Activated naive CD8-positive, alpha-beta T cell treated with anti-CD3 and anti-CD28 coated beads, Interleukin-2, amount 10 ng/mL, durations not matched to agents 7 days and 5 days (primary cell): ENCODE data around the gene C1QL3. TPM values are rescaled to one million over a fixed set of nuclear protein-coding genes. Genes with fewer than 3 reads are reported as not detected.
A peak's percentile ranks its signal among the peaks of the same experiment; 100 is the strongest.

Source experiments
- ATAC-seq: fragments of 150-1000 bp; cut with Tn5 transposase; one replicate; pipeline ENCODE4 v1.10.0; 2021; ENCODE audit warnings: low read depth, moderate library complexity
- POLR2A ChIA-PET: fragments of 350-600 bp; sonication (Branson Sonifier 250); formaldehyde crosslinking; loops from one replicate; lab custom pipeline; 2021; ENCODE audit warnings: antibody characterized with exemption; lab: Charles Lee
- DNase-seq: peaks from one replicate; pipeline ENCODE4 v3.0.0; 2021
- H3K27ac Mint-ChIP-seq: one replicate; pipeline ENCODE4 v1.8.0; 2022; ENCODE audit warnings: mild to moderate bottlenecking, mixed read lengths
- H3K27me3 Mint-ChIP-seq: one replicate; pipeline ENCODE4 v1.8.0; 2022; ENCODE audit warnings: mild to moderate bottlenecking, moderate library complexity, mixed read lengths
- H3K36me3 Mint-ChIP-seq: one replicate; pipeline ENCODE4 v1.8.0; 2021; ENCODE audit warnings: mild to moderate bottlenecking, mixed read lengths
- H3K4me1 Mint-ChIP-seq: one replicate; pipeline ENCODE4 v1.8.0; 2021; ENCODE audit warnings: mixed read lengths
- H3K4me3 Mint-ChIP-seq: one replicate; pipeline ENCODE4 v1.8.0; 2022; ENCODE audit warnings: mild to moderate bottlenecking, moderate library complexity, mixed read lengths
- H3K9me3 Mint-ChIP-seq: one replicate; pipeline ENCODE4 v1.8.0; 2021; ENCODE audit warnings: mixed read lengths
- total RNA-seq, 2 experiments: library from RNA; stranded (reverse); gene quantifications; one replicate each; pipeline ENCODE4 v1.2.3, GENCODE V29; 2021

Gene C1QL3
- not detected for total RNA-seq

DNA sequence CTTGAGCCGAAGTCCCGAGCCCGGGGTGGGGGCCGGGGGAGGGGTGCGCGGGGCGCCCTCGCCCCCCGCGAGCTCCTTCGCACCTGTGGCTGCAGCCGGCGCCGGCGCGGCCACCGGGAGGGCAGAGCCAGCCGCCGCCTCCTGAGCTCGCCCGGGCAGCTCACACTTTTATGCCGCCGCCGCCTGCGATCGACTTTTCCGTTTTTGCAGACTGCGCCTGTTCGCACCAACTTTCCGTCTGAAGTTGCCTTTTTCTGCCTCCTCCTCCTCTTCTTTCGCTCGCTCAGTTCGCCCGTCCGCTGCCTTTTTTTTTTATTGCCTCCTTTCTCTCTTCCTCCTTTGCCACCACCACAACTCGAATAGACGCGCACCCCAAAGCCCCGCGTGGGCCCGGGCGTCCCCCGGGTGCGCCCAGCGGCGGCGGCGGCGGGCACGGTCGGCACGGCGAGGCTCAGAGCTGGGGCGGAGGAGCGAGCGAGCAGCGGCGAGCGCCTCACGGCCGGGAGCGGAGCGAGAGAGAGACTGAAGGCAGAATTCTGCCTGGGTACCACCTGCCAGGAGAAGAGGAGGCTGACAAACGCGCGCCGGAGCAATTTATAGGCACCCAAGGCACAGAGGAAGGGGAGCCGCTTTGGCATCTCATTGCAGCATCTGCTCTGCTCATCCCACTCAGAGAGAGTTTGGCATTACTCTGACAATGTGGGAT lies at the start of gene C1QL3:
TSS of gene C1QL3 (minus strand) at position 569 of the 706 bp plus-strand sequence. CDS start 814 bp downstream, outside the sequence.
- DNase-seq, result peak; percentile 53
- peak within 1 kb of the TSS; percentile 89 for H3K4me3 Mint-ChIP-seq
- H3K27me3 Mint-ChIP-seq, result peaks cover 26% of the 10 kb centered on the region
- peaks cover 10% of the 10 kb centered on the region for H3K4me1 Mint-ChIP-seq
- no peaks in the 10 kb centered on the region for H3K36me3 Mint-ChIP-seq
- peak; percentile 64 for ATAC-seq
- peak within 1 kb of the TSS; percentile 34 for H3K27ac Mint-ChIP-seq
- no peaks in the 10 kb centered on the region for H3K9me3 Mint-ChIP-seq
- POLR2A ChIA-PET, result no interaction called here

DNA sequence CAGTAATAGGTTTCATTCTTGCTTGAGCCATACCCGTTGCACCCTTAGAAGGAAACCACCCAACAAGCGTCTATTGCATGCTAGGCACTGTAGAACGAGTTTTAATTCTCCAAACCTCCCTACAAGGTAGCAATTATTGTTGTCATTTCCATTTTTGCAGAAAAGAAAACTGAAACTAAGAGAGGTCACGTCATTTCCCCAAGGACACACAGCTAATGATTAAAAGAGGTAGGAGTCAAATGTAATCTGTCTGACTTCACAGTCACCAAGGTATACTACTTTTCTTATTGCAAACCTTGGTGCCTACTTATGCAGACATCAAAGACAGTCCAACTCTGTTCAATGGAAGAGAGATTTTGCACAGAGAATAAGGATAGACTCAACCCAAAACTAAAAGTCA lies 49.1 kb upstream of the C1QL3 start:
- H3K4me3 Mint-ChIP-seq, result no peak overlapping the region
- H3K36me3 Mint-ChIP-seq, result no peaks in the 10 kb centered on the region
- H3K9me3 Mint-ChIP-seq, result peaks cover 1% of the 10 kb centered on the region
- H3K27me3 Mint-ChIP-seq, result peaks cover 5% of the 10 kb centered on the region
- no peak overlapping the region for H3K27ac Mint-ChIP-seq
- peaks cover 6% of the 10 kb centered on the region for H3K4me1 Mint-ChIP-seq
- POLR2A ChIA-PET, result no interaction called here
- DNase-seq (no peak), ATAC-seq (no peak)

DNA sequence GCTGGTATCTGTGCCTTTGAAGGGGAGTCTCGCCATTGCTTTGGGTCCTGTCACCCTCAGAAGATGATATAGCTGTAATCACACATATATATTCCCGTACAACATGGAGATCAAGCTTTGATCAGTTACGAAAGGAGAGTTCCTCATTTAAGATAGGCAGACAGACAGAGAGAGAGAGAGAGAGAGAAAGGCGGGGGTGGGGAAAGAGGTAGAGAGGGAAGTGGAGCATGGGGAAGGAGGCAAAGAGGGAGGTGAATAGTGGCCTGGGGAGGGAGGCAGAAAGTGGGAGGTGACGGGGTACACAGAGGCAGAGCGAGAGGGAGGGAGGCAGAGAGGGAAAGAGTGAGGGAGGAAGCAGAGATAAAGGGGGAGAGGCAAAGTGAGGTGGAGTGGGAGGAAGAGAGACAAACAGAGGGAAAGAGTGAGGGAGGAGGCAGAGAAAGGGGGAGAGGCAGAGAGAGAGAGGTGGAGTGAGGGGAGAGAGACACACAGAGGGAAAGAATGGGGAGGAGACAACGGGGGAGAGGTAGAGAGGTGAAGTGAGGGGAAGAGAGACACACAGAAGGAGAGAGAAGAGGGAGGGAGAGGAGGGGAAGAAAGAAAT lies 44.6 kb upstream of the C1QL3 start:
- Mint-ChIP-seq H3K27ac (no peak overlapping the region), H3K9me3 (peaks cover 2% of the 10 kb centered on the region), H3K4me3 (no peak overlapping the region), H3K27me3 (no peaks in the 10 kb centered on the region), H3K36me3 (no peaks in the 10 kb centered on the region), H3K4me1 (peaks cover 6% of the 10 kb centered on the region)
- no peak for ATAC-seq
- POLR2A ChIA-PET, result no interaction called here
- DNase-seq, result no peak

DNA sequence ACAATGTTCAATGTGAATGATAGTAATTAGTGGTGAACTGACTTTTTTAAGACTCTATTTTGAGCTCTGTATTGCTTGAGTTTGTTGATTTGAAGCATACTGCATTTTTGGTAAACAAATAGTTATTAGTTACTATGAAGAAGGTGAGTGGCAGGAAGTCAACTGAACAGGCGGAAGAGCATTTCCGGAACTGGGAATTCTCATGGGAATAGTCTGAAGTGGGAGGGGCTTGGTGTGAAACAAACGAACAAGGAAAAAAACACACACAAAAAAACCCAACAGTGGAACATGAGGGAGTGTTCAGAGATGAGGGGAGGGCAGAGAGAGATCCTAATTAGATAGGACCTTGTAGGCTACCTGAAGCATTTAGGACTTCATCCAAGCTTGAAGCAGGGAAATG lies 43.9 kb upstream of the C1QL3 start:
- H3K27me3 Mint-ChIP-seq, result no peaks in the 10 kb centered on the region
- DNase-seq (no peak), ATAC-seq (no peak)
- POLR2A ChIA-PET, result no interaction called here
- H3K4me1 Mint-ChIP-seq, result peaks cover 5% of the 10 kb centered on the region
- H3K36me3 Mint-ChIP-seq, result no peaks in the 10 kb centered on the region
- no peak overlapping the region for H3K27ac Mint-ChIP-seq
- H3K9me3 Mint-ChIP-seq, result peaks cover 2% of the 10 kb centered on the region
- H3K4me3 Mint-ChIP-seq, result no peak overlapping the region

DNA sequence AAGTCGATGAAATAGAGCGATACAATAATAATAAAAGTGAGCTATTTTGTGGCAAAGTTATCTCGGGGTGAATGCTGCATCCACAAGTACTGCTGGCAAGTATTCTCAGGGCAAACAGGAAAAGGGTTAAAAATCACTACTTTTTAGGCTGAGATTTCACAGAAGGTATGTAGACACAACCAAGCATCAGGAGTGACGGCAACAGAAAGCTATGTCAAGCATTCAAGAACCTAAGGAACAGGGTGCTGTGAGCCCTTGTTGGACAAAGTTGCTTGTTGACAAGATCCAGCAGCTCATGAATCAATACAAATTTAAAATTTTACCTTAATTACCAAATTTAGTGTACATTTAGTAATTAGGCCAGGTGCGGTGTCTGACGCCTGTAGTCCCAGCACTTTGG lies 41.2 kb upstream of the C1QL3 start:
- POLR2A ChIA-PET, result no interaction called here
- H3K4me1 Mint-ChIP-seq, result peaks cover 3% of the 10 kb centered on the region
- no peaks in the 10 kb centered on the region for H3K27me3 Mint-ChIP-seq
- H3K9me3 Mint-ChIP-seq, result peaks cover 4% of the 10 kb centered on the region
- H3K36me3 Mint-ChIP-seq, result no peaks in the 10 kb centered on the region
- H3K27ac Mint-ChIP-seq, result no peak overlapping the region
- ATAC-seq (no peak), DNase-seq (no peak)
- no peak overlapping the region for H3K4me3 Mint-ChIP-seq

DNA sequence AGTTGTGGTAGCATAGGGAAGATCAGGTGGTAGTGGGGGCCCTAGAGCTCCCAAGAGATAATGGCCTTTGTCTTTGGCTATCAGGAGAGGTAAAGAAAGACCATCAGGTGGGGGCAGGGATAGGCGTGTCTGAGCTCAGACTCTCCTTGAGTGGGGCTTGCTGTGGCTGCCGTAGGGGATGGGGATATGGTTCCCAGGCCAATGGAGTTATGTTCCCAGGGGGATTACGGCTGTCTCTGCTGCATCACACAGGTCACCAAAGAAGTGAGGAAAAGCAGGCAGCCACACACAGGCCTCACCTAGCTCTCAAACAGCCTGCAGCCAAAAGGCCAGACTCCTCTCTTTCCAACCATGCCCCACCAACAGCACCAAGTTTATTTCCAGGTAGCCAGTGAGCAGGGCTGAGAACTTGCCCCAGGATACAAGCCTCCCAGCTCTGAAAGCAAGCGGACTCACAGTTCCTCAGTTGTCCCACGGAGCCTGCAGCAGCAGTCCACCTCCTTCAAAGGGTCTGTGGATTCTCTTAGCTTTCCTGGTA lies 37.6 kb upstream of the C1QL3 start:
- DNase-seq (no peak), ATAC-seq (no peak)
- POLR2A ChIA-PET, result no interaction called here
- Mint-ChIP-seq H3K36me3 (no peaks in the 10 kb centered on the region), H3K9me3 (peaks cover 4% of the 10 kb centered on the region), H3K27ac (no peak overlapping the region), H3K27me3 (peaks cover 2% of the 10 kb centered on the region), H3K4me3 (no peak overlapping the region), H3K4me1 (no peaks in the 10 kb centered on the region)

DNA sequence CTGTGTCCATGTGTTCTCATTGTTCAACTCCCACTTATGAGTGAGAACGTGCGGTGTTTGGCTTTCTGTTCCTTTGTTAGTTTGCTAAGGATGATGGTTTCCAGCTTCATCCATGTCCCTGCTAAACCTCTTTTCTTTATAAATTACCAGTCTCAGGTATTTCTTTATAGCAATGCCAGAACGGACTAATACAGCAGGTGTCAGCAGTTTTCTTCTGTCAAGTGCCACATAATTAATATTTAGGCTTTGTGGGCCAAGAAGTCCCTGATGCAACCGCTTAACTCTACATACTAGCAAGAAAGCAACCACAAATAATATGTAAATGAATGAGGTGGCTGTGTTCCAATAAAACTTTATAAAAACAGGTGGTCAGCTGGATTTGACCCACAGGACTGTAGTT lies 26.3 kb upstream of the C1QL3 start:
- DNase-seq, result no peak
- Mint-ChIP-seq H3K4me1 (peaks cover 4% of the 10 kb centered on the region), H3K4me3 (no peak overlapping the region), H3K27me3 (peaks cover 10% of the 10 kb centered on the region), H3K27ac (no peak overlapping the region), H3K9me3 (no peaks in the 10 kb centered on the region), H3K36me3 (no peaks in the 10 kb centered on the region)
- no peak for ATAC-seq
- POLR2A ChIA-PET, result no interaction called here

DNA sequence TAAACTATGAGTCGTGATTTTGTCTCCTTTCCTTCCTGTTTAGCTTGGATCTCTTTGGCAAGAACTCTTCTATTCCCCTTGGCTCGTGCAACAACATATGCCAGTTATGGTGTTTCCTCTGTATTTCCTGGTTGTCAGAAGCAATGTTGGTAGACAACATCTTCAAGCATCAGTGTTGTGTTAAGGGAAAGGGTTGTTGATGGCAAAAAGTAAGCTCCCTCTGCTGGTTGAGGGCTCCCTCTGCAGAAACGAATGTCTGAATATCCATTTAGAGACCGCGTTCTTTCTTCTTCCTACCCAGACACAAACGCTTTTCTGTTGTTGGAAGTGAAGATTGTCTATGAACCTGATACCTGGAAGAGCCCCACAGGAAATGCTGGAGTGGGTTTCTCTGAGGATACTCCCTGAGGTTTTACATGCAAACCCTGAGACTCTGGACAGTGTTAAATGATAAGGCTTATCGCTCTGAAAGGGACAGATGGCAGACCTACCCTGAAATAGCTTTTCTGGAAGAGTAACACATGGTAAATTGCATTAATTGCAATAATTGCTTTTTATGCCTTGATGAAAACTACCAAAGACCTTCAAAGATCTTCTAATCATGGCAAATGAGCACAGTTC lies 23.5 kb upstream of the C1QL3 start:
- ATAC-seq (no peak), DNase-seq (no peak)
- no peaks in the 10 kb centered on the region for H3K9me3 Mint-ChIP-seq
- no peaks in the 10 kb centered on the region for H3K36me3 Mint-ChIP-seq
- H3K27ac Mint-ChIP-seq, result no peak overlapping the region
- H3K27me3 Mint-ChIP-seq, result peaks cover 10% of the 10 kb centered on the region
- H3K4me3 Mint-ChIP-seq, result no peak overlapping the region
- POLR2A ChIA-PET, result no interaction called here
- peaks cover 4% of the 10 kb centered on the region for H3K4me1 Mint-ChIP-seq

DNA sequence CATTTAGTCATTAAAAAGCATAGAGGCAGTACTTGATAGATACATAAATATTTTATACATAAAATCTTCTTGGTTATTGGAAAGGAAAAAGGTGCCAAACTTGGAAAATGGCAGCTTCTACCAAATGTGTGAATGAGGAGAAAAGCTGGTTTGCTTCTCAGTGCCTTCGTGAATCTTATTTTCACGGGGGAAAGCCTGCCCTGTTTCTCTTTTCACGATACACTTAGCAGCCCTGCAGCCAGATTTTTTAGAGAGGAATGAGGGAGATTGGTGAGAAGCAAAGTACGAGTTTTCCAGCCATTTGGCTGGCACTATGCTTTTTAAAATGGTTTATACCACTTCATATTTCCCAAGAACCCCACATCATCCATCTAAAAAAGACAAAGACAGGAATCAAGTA lies 22.9 kb upstream of the C1QL3 start:
- DNase-seq (no peak), ATAC-seq (no peak)
- H3K36me3 Mint-ChIP-seq, result no peaks in the 10 kb centered on the region
- H3K27ac Mint-ChIP-seq, result no peak overlapping the region
- POLR2A ChIA-PET, result no interaction called here
- H3K4me3 Mint-ChIP-seq, result no peak overlapping the region
- H3K9me3 Mint-ChIP-seq, result no peaks in the 10 kb centered on the region
- H3K27me3 Mint-ChIP-seq, result peaks cover 11% of the 10 kb centered on the region
- H3K4me1 Mint-ChIP-seq, result peaks cover 4% of the 10 kb centered on the region

DNA sequence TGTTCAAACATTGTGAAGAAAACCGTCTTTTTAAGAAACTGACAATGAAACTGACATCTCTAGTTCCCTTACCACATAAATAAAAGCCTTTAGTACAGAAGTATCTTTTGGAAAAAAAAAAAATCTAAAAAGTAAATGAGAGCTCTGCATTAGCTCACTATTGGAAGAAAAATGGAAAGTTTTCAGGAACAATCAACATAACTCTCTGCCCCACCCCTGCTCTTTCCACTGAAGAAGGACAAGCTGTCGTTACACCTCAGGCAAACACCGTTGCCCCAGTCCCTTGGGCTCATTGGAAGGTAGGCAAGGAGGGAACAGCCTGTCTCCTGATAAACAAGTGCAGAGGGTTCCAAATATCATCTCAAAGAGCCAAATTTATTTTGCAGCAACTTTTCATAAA lies 22.4 kb upstream of the C1QL3 start:
- no peaks in the 10 kb centered on the region for H3K36me3 Mint-ChIP-seq
- ATAC-seq (no peak), DNase-seq (no peak)
- no peak overlapping the region for H3K27ac Mint-ChIP-seq
- no peak overlapping the region for H3K4me3 Mint-ChIP-seq
- peaks cover 4% of the 10 kb centered on the region for H3K4me1 Mint-ChIP-seq
- H3K27me3 Mint-ChIP-seq, result peaks cover 13% of the 10 kb centered on the region
- no peaks in the 10 kb centered on the region for H3K9me3 Mint-ChIP-seq
- POLR2A ChIA-PET, result no interaction called here

DNA sequence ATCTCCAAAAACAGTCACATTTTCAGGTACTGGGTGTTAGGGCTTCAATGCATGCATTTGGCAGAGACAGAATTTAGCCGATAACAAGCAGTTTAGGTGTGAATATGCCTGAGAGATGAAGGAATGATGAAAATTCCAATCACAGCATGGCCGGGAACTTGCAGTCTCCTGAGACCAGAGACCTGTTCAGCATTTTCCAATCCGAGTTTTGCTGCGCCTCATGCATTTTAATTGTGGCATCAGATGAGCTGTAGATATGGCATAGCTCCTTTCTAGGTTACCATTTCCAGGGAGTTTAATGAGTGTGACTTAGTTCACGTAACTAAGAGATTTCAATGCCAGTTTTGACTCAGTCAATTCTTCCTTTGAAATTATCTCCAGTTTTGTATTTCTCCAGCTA lies 14.5 kb upstream of the C1QL3 start:
- H3K36me3 Mint-ChIP-seq, result no peaks in the 10 kb centered on the region
- no peaks in the 10 kb centered on the region for H3K4me1 Mint-ChIP-seq
- H3K27me3 Mint-ChIP-seq, result peaks cover 3% of the 10 kb centered on the region
- ATAC-seq (no peak), DNase-seq (no peak)
- H3K9me3 Mint-ChIP-seq, result no peaks in the 10 kb centered on the region
- POLR2A ChIA-PET, result no interaction called here
- no peak overlapping the region for H3K27ac Mint-ChIP-seq
- no peak overlapping the region for H3K4me3 Mint-ChIP-seq

DNA sequence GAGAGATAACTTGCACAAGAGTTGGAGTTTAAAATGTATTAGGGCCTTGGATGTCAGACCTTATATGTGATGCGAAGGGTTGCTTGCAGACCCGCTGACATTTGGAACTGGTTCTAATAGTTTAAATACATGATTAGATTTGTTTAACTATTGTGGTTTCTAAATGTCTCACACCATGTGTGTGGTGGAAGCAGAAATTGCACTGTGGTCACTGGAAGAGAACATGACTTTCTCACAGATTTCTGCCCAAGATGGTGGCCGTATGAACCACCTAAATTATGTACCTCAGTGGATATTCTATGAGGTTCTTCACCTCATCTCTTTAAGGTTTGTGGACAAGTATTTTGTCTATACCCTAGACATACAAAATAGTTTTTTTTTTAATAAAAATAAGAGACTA lies 8.2 kb upstream of the C1QL3 start:
- POLR2A ChIA-PET, result no interaction called here
- DNase-seq (no peak), ATAC-seq (no peak)
- no peak overlapping the region for H3K4me3 Mint-ChIP-seq
- no peaks in the 10 kb centered on the region for H3K9me3 Mint-ChIP-seq
- H3K27ac Mint-ChIP-seq, result no peak overlapping the region
- H3K4me1 Mint-ChIP-seq, result no peaks in the 10 kb centered on the region
- H3K27me3 Mint-ChIP-seq, result no peaks in the 10 kb centered on the region
- no peaks in the 10 kb centered on the region for H3K36me3 Mint-ChIP-seq

DNA sequence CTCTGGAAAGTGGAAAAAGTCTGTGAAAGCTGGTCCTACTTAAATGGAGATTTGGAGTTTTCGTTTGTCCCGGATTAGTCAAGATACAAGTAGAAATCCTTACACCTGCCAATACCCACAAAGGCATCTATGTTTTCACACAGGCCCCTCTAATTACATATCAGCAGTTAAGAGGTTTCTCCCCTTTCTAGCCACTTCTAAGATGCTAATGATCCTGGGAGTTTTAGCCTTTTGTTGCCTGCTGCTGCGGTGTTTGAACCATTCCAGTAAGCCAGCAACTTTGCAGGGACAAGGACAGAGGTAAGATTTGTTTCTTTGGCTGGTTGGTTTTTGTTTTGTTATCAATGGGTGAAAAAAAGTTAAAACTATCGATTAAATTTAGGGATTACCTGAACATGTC lies 5.8 kb upstream of the C1QL3 start:
- POLR2A ChIA-PET, result no interaction called here
- Mint-ChIP-seq H3K4me1 (no peaks in the 10 kb centered on the region), H3K4me3 (no peak overlapping the region), H3K36me3 (no peaks in the 10 kb centered on the region), H3K9me3 (no peaks in the 10 kb centered on the region), H3K27me3 (peaks cover 10% of the 10 kb centered on the region), H3K27ac (no peak overlapping the region)
- ATAC-seq (no peak), DNase-seq (no peak)

DNA sequence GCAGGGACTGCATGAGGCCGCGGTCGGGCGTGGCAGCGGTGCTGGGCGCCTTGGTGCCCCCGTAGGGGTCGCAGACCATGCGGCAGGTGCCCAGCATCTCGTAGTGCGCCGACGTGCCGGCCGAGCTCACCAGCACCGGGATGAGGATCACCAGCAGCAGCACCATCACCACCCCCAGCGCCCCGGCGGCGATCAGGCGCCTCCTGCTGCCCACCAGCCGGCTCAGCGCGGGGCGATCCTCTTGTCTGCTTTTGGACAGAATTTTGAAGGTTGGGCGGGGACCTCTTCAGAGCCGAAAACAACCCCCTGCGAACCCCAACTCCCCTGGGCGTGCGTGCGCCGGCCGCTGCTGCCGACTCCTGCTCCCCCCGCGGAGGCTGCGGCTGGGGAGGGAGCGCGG lies 779 bp downstream of the C1QL3 start:
- DNase-seq, result peak; percentile 62
- H3K36me3 Mint-ChIP-seq, result no peaks in the 10 kb centered on the region
- POLR2A ChIA-PET, result no interaction called here
- H3K4me1 Mint-ChIP-seq, result peaks cover 10% of the 10 kb centered on the region
- ATAC-seq, result peak; percentile 59
- H3K27me3 Mint-ChIP-seq, result peaks cover 26% of the 10 kb centered on the region
- no peak overlapping the region for H3K27ac Mint-ChIP-seq
- H3K4me3 Mint-ChIP-seq, result peak overlapping the region; percentile 47
- no peaks in the 10 kb centered on the region for H3K9me3 Mint-ChIP-seq
